ENCODE measurements around the gene CD68.
"Not testable (repeated sequence)": the region's sequence is repeated elsewhere in the genome, so short reads cannot be mapped to it uniquely, and the experiment has no call there.

CD68 gene

DNA sequence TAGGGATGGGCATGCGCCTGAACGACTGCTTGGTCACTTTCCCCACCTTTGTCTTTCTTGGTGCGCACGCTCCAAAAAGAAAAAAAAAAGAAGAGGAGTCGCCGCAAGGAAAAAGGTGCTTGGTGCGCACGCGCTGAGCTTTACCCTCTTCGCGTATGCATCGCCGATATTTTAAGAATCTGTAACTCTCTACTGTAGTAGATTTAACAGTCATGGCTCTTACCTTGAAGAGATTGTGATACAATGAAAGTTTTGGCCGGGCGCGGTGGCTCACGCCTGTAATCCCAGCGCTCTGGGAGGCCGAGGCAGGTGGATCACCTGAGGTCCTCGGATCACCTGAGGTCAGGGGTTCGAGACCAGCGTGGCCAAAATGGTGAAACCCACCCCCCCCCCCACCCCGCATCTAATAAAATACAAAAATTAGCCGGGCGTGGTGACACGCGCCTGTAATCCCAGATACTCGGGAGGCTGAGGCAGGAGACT is 35.9 kb downstream of the CD68 start:
- DNase-seq (ENCODE audit: low read depth), result no peak

DNA sequence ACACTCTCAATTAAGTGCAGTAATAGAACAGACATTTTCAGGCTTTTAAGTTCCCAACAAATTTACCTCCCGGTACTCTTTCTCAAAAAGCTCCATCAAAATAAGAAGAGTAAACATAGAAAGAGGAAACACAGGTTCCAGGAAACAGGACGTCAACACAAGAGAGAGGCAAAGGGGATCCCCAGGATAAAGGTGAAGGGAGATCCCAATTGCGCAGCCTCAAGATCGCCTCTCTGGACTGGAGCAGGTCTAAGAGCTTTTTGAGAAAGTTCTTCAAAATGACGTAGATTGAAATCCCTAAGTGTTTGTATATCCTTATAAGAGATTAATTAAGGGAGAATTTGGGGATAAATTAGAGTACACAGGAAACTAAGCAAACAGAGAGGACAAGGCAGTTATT is 39.2 kb downstream of the CD68 start:
- no peak overlapping the region for H3K4me3 ChIP-seq (replicated peaks; ENCODE audit: low read depth, low read length)
- no peak for DNase-seq (ENCODE audit: low read depth)
- no peak for TF ChIP-seq CTCF (IDR thresholded peaks at IDR 0.05; ENCODE audit: low read length, missing control alignments)

More for the DNA sequence above, 35.9 kb downstream of the CD68 start:
- TF ChIP-seq CTCF (IDR thresholded peaks at IDR 0.05; ENCODE audit: low read length, missing control alignments), result no peak
- H3K4me3 ChIP-seq (replicated peaks; ENCODE audit: low read depth, low read length), result peak overlapping the region; percentile 49

DNA sequence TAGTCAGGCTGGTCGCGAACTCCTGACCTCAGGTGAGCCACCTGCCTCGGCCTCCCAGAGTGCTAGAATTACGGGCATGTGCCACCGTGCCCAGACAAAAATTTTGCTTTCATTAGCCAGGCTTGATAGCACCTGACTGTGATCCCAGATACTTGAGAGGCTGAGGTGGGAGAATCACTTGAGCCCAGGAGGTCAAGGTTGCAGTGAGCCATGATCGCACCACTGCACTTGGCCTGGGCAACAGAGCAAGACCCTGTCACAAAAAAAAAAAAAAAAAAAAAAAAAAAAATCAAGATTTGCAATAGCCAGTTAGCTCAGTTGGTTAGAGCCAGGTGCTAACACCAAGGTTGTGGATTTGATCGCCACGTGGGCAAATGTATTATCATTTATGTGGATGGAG is 41.4 kb downstream of the CD68 start:
- no peak for DNase-seq (ENCODE audit: low read depth)
- TF ChIP-seq CTCF (IDR thresholded peaks at IDR 0.05; ENCODE audit: low read length, missing control alignments), result no peak
- H3K4me3 ChIP-seq (replicated peaks; ENCODE audit: low read depth, low read length), result no peak overlapping the region

DNA sequence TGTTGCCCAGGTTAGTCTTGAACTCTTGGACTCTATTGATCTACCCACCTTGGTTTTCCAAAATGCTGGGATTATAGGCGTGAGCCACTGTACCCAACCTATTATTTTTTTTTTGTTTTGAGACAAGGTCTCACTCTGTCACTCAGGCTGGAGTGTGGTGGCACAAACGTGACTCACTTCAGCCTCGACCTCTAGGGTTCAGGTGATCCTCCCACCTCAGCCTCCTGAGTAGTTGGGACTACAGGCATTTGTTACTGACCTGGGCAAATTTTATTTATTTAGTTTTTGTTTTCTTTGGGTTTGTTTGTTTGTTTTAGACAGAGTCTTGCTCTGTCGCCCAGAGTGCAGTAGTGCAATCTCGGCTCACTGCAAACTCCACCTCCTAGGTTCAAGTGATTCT is 44.2 kb downstream of the CD68 start:
- TF ChIP-seq CTCF (IDR thresholded peaks at IDR 0.05; ENCODE audit: low read length, missing control alignments), result no peak
- DNase-seq (ENCODE audit: low read depth), result no peak
- no peak overlapping the region for H3K4me3 ChIP-seq (replicated peaks; ENCODE audit: low read depth, low read length)

- H3K4me3 ChIP-seq (replicated peaks; ENCODE audit: low read depth, low read length); DNase-seq (ENCODE audit: low read depth): not testable (repeated sequence)
Measured at GRCh38 chr17:7625749-7626148, 46.3 kb downstream of the CD68 start.

DNA sequence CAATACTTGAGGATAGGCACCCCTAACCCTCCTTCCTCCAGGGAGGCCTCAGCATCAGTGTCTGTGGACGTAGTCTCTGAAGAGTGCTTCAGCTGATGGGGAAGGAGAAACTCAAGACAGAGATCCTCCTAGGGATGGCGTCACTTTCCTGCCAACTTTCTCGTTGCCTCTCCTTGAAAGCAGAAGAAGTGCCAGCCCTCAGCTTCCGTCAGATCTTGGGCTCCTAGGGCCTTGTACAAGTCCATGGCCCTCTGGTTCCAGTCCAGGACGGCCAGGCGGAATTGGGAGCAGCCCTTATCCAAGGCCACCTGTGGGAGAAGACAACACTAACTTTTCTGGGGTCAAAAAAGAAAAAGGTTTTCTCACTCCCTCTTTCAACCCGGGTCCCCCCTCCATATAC is 46.9 kb downstream of the CD68 start:
- peak overlapping the region; percentile 91 for H3K4me3 ChIP-seq (replicated peaks; ENCODE audit: low read depth, low read length)
- no peak for TF ChIP-seq CTCF (IDR thresholded peaks at IDR 0.05; ENCODE audit: low read length, missing control alignments)
- DNase-seq (ENCODE audit: low read depth), result no peak

- no peak for DNase-seq (ENCODE audit: low read depth)
- H3K4me3 ChIP-seq (replicated peaks; ENCODE audit: low read depth, low read length), result peak overlapping the region; percentile 91
- no peak for TF ChIP-seq CTCF (IDR thresholded peaks at IDR 0.05; ENCODE audit: low read length, missing control alignments)
Measured at GRCh38 chr17:7626956-7627249, 47.5 kb downstream of the CD68 start.
